ENCODE results near the gene ANP32B. TPM values are rescaled to one million over a fixed set of nuclear protein-coding genes. Genes with fewer than 3 reads are reported as not detected.

Gene ANP32B
- total RNA-seq = 10 to 100 TPM; 52.8 to 73.9 (median 66.5) TPM
- 100 to 1,000 TPM in 1 of 3 donors, 10 to 100 TPM in 2; 65.0 to 136 (median 74.2) TPM for polyA plus RNA-seq
- long read RNA-seq, donor 1, transcript ANP32B-201 (7 exons, 1,463 nt) = major isoform, 43 of 46 reads
- long read RNA-seq, donor 1, partial matches to known transcripts = 0 of 46 reads
- long read RNA-seq, donor 1, other reads (novel, unspliced or antisense) = 3 of 46 reads
- long read RNA-seq, donor 2, transcript ANP32B-201 (7 exons, 1,463 nt) = major isoform, 175 of 191 reads
- long read RNA-seq, donor 2, partial matches to known transcripts = 2 of 191 reads
- long read RNA-seq, donor 2, other reads (novel, unspliced or antisense) = 14 of 191 reads

GRCh38 chr9:97982683-97983588 lies at the start of gene ANP32B:
Gene ANP32B (plus strand): TSS chr9:97983341. CDS start chr9:97983556, 215 bp downstream.
- Histone ChIP-seq H3K9me3 (no peaks in the 10 kb centered on the region), H3K36me3 (ENCODE audit: insufficient read depth in 1 of 2, low read depth in 1 of 2) (no peaks in the 10 kb centered on the region), H3K27ac (peak within 1 kb of the TSS; percentile 98), H3K27me3 (ENCODE audit: insufficient read depth in 3 of 3, low read length in 2 of 3) (no peaks in the 10 kb centered on the region), H3K4me3 (peak within 1 kb of the TSS; percentile 91), H3K4me1 (peaks cover 41% of the 10 kb centered on the region)
- TF ChIP-seq CTCF (IDR thresholded peaks at IDR 0.05) = peak; percentile 97
- DNase-seq (peak; percentile 93 to 95), ATAC-seq (peak; percentile 79 to 91 (median 86))
- intact Hi-C loops (cut with DNase I) = loop anchor here (1.0 to 5.0 kb wide), 4 partner anchors 34 to 286 kb away; partner anchors contain the start of genes NANS (in 1 of the 2) and XPA (in 1 of the 2)
- 1 to 5% (median 1%) methylated on average over 57 to 104 of the region's 105 CpGs for WGBS, 3 donors

GRCh38 chr9:97934321-97935115 lies 48.6 kb upstream of the ANP32B start:
- intact Hi-C loops (cut with DNase I) = no loop called here
- H3K27me3 ChIP-seq (ENCODE audit: insufficient read depth in 3 of 3, low read length in 2 of 3) = peaks cover 0 to 13% (median 8%) of the 10 kb centered on the region in 3 donors

GRCh38 chr9:97935276-97935675 lies 47.9 kb upstream of the ANP32B start:
- peaks cover 0 to 13% (median 8%) of the 10 kb centered on the region in 3 donors for H3K27me3 ChIP-seq (ENCODE audit: insufficient read depth in 3 of 3, low read length in 2 of 3)

More at GRCh38 chr9:97934321-97935115, 48.6 kb upstream of the ANP32B start:
- TF ChIP-seq CTCF (IDR thresholded peaks at IDR 0.05) = no peak
- H3K36me3 ChIP-seq (ENCODE audit: insufficient read depth in 1 of 2, low read depth in 1 of 2) = no peaks in the 10 kb centered on the region
- ATAC-seq (no peak), DNase-seq (no peak)
- no peaks in the 10 kb centered on the region for H3K9me3 ChIP-seq
- no peak overlapping the region for H3K4me3 ChIP-seq
- no peaks in the 10 kb centered on the region for H3K4me1 ChIP-seq
- H3K27ac ChIP-seq = no peak overlapping the region
- WGBS, 3 donors = 25 to 35% (median 30%) methylated on average over 5 to 6 of the region's 6 CpGs

More at GRCh38 chr9:97935276-97935675, 47.9 kb upstream of the ANP32B start:
- H3K36me3 ChIP-seq (ENCODE audit: insufficient read depth in 1 of 2, low read depth in 1 of 2) = no peaks in the 10 kb centered on the region
- no peak for DNase-seq
- ATAC-seq = no peak
- H3K9me3 ChIP-seq = no peaks in the 10 kb centered on the region
- no peak overlapping the region for H3K27ac ChIP-seq
- no peak overlapping the region for H3K4me3 ChIP-seq
- TF ChIP-seq CTCF (IDR thresholded peaks at IDR 0.05) = no peak
- no peaks in the 10 kb centered on the region for H3K4me1 ChIP-seq
- intact Hi-C loops (cut with DNase I) = no loop called here
- 75 to 86% (median 79%) methylated on average over 1 of the region's 1 CpG for WGBS, 3 donors
